Measurements from ENCODE around the gene PCBP3. TPM values are rescaled to one million over a fixed set of nuclear protein-coding genes. Genes with fewer than 3 reads are reported as not detected.
"Not testable (repeated sequence)": the region's sequence is repeated elsewhere in the genome, so short reads cannot be mapped to it uniquely, and the experiment has no call there.

The PCBP3 gene
- total and polyA plus RNA-seq, 12 donors, result 1.7 to 15.8 (median 4.7) TPM

- 72 to 79% (median 75%) methylated on average over 6 of the region's 6 CpGs for WGBS, 4 donors
- TF ChIP-seq CTCF (IDR thresholded peaks at IDR 0.05) (no peak), POLR2A (IDR thresholded peaks at IDR 0.05) (no peak)
- intact Hi-C loops (cut with DNase I), result no loop called here
Measured at GRCh38 chr21:45719177-45719802, 75.8 kb downstream of the PCBP3 start.

GRCh38 chr21:45720204-45720603 lies 76.7 kb downstream of the PCBP3 start:
- H3K4me1 ChIP-seq (replicated peaks in 1 of 2); H3K27me3 ChIP-seq; DNase-seq; H3K4me3 ChIP-seq; H3K9me3 ChIP-seq (replicated peaks in 1 of 3); H3K27ac ChIP-seq; H3K36me3 ChIP-seq (replicated peaks in 1 of 2); intact Hi-C loops (cut with DNase I): not testable (repeated sequence)
- WGBS, 4 donors, result 44 to 78% (median 60%) methylated on average over 1 of the region's 1 CpG

More at GRCh38 chr21:45719177-45719802, 75.8 kb downstream of the PCBP3 start:
- Histone ChIP-seq H3K9me3 (replicated peaks in 1 of 3) (no peaks in the 10 kb centered on the region), H3K4me1 (replicated peaks in 1 of 2) (no peaks in the 10 kb centered on the region), H3K36me3 (replicated peaks in 1 of 2) (no peaks in the 10 kb centered on the region), H3K4me3 (no peak overlapping the region), H3K27ac (no peak overlapping the region), H3K27me3 (no peaks in the 10 kb centered on the region)
- no peak for DNase-seq

GRCh38 chr21:45721671-45722070 lies 78.1 kb downstream of the PCBP3 start:
- DNase-seq, result no peak
- no peak overlapping the region for H3K27ac ChIP-seq
- TF ChIP-seq CTCF (IDR thresholded peaks at IDR 0.05) (no peak), POLR2A (IDR thresholded peaks at IDR 0.05) (no peak)
- no peaks in the 10 kb centered on the region for H3K27me3 ChIP-seq
- intact Hi-C loops (cut with DNase I), result no loop called here
- no peaks in the 10 kb centered on the region for H3K36me3 ChIP-seq (replicated peaks in 1 of 2)
- H3K4me3 ChIP-seq, result no peak overlapping the region
- WGBS, 4 donors, result 61 to 76% (median 66%) methylated on average over 6 of the region's 6 CpGs
- no peaks in the 10 kb centered on the region for H3K9me3 ChIP-seq (replicated peaks in 1 of 3)
- H3K4me1 ChIP-seq (replicated peaks in 1 of 2), result no peaks in the 10 kb centered on the region

- Histone ChIP-seq H3K36me3 (replicated peaks in 1 of 2) (no peaks in the 10 kb centered on the region), H3K4me1 (replicated peaks in 1 of 2) (no peaks in the 10 kb centered on the region), H3K4me3 (no peak overlapping the region), H3K27me3 (no peaks in the 10 kb centered on the region), H3K27ac (no peak overlapping the region), H3K9me3 (replicated peaks in 1 of 3) (no peaks in the 10 kb centered on the region)
- DNase-seq, result no peak
- TF ChIP-seq CTCF (IDR thresholded peaks at IDR 0.05) (no peak), POLR2A (IDR thresholded peaks at IDR 0.05) (no peak)
- WGBS, 4 donors, result 85 to 92% (median 90%) methylated on average over 10 of the region's 10 CpGs
- intact Hi-C loops (cut with DNase I), result no loop called here
Measured at GRCh38 chr21:45723049-45723958, 79.8 kb downstream of the PCBP3 start.
